HEK293 (cell line): Measurements from ENCODE around the gene MRPS18A.

Experiments
- CTCF ChIA-PET: fragments of 350-600 bp; formaldehyde crosslinking; extraction: SDS; loops from one replicate; lab custom pipeline; 2021; ENCODE audit warnings: antibody characterized with exemption; lab: Yijun Ruan, JAX
- POLR2A ChIA-PET: fragments of 300-600 bp; formaldehyde crosslinking; extraction: SDS; loops from one replicate; lab custom pipeline; 2020; ENCODE audit warnings: antibody characterized with exemption, inconsistent platforms; lab: Yijun Ruan, JAX
- H3K27ac ChIP-seq: fragments of 200-500 bp; sonication (Bioruptor generic); 2 replicates; pipeline ENCODE4 v1.5.1; 2014; ENCODE audit warnings: low read depth, low read length, control low read depth, inconsistent platforms; ENCODE audit errors: extremely low read depth
- H3K36me3 ChIP-seq, 2 experiments: fragments of 200-500 bp in 1 of 2; sonication (Bioruptor generic) in 1 of 2; 1 replicate in 1 of 2; 2 replicates in 1 of 2; pipeline ENCODE4 v1.5.1; 2014 to 2017; ENCODE audit warnings: inconsistent platforms in 2 of 2, low read length in 2 of 2; ENCODE audit not compliant: control insufficient read depth in 2 of 2, insufficient read depth in 1 of 2
- H3K4me1 ChIP-seq: fragments of 200-500 bp; sonication (Bioruptor generic); 2 replicates; pipeline ENCODE4 v1.5.1; 2014; ENCODE audit warnings: mild to moderate bottlenecking, low read length, inconsistent platforms; ENCODE audit not compliant: control insufficient read depth, insufficient read depth
- H3K4me3 ChIP-seq: 2 replicates; pipeline ENCODE4 v1.5.1; 2011; ENCODE audit warnings: low read depth, mild to moderate bottlenecking, control low read depth, low read length, moderate library complexity
- H3K9me3 ChIP-seq: fragments of 200-500 bp; sonication (Bioruptor generic); 2 replicates; pipeline ENCODE4 v1.5.1; 2014; ENCODE audit warnings: low read depth, low read length, inconsistent platforms; ENCODE audit not compliant: control insufficient read depth, insufficient read depth
- BCL11A ChIP-seq: fragments of 450-650 bp; formaldehyde crosslinking; IDR thresholded peaks from 2 replicates; pipeline ENCODE4 v1.5.1; 2016; ENCODE audit warnings: low read depth, missing biosample characterization, missing genetic modification characterization
- HOXC10 ChIP-seq: sonication (generic); formaldehyde crosslinking; IDR thresholded peaks from 2 replicates; pipeline ENCODE4 v1.8.1; 2023; ENCODE audit warnings: mild to moderate bottlenecking, missing genetic modification reagents
- KLF8 ChIP-seq: fragments of 450-650 bp; formaldehyde crosslinking; IDR thresholded peaks from 2 replicates; pipeline ENCODE4 v1.5.1; 2016; ENCODE audit warnings: missing biosample characterization, missing genetic modification characterization
- SP2 ChIP-seq: fragments of 450-650 bp; formaldehyde crosslinking; IDR thresholded peaks from 2 replicates; pipeline ENCODE4 v1.5.1; 2016; ENCODE audit warnings: missing biosample characterization, missing genetic modification characterization
- TCF7L2 ChIP-seq: IDR thresholded peaks from 2 replicates; pipeline ENCODE4 v1.6.1; 2011; ENCODE audit warnings: low read depth, mild to moderate bottlenecking, inconsistent platforms, low read length, moderate library complexity, borderline replicate concordance
- YY1 ChIP-seq: fragments of 450-650 bp; formaldehyde crosslinking; IDR thresholded peaks from 2 replicates; pipeline ENCODE4 v1.5.1; 2018; ENCODE audit warnings: missing biosample characterization, missing genetic modification characterization
- ZBTB17 ChIP-seq: fragments of 450-650 bp; formaldehyde crosslinking; IDR thresholded peaks from 2 replicates; pipeline ENCODE4 v1.5.1; 2016; ENCODE audit warnings: missing biosample characterization, missing genetic modification characterization
- ZBTB20 ChIP-seq: fragments of 450-650 bp; formaldehyde crosslinking; IDR thresholded peaks from 2 replicates; pipeline ENCODE4 v1.5.1; 2016; ENCODE audit warnings: missing biosample characterization, missing genetic modification characterization
- ZNF146 ChIP-seq: fragments of 450-650 bp; formaldehyde crosslinking; IDR thresholded peaks from 2 replicates; pipeline ENCODE4 v1.5.1; 2016; ENCODE audit warnings: missing biosample characterization, missing genetic modification characterization
- ZNF175 ChIP-seq: fragments of 450-650 bp; formaldehyde crosslinking; IDR thresholded peaks from 2 replicates; pipeline ENCODE4 v1.5.1; 2016; ENCODE audit warnings: missing biosample characterization, missing genetic modification characterization
- ZNF24 ChIP-seq: fragments of 450-650 bp; formaldehyde crosslinking; IDR thresholded peaks from 2 replicates; pipeline ENCODE4 v1.5.1; 2016; ENCODE audit warnings: missing biosample characterization, missing genetic modification characterization
- ZNF335 ChIP-seq: fragments of 450-650 bp; formaldehyde crosslinking; conservative IDR thresholded peaks from 2 replicates; pipeline ENCODE4 v1.5.1; 2016; ENCODE audit warnings: missing biosample characterization, missing genetic modification characterization
- ZNF426 ChIP-seq: fragments of 450-650 bp; formaldehyde crosslinking; IDR thresholded peaks from 2 replicates; pipeline ENCODE4 v1.5.1; 2017; ENCODE audit warnings: missing biosample characterization, missing genetic modification characterization, mild to moderate bottlenecking, inconsistent platforms, moderate library complexity
- ZNF521 ChIP-seq: fragments of 450-650 bp; formaldehyde crosslinking; IDR thresholded peaks from 2 replicates; pipeline ENCODE4 v1.5.1; 2017; ENCODE audit warnings: missing biosample characterization, mild to moderate bottlenecking, missing genetic modification characterization
- ZNF701 ChIP-seq: fragments of 450-650 bp; formaldehyde crosslinking; IDR thresholded peaks from 2 replicates; pipeline ENCODE4 v1.5.1; 2016; ENCODE audit warnings: missing biosample characterization, missing genetic modification characterization
- ZNF707 ChIP-seq: fragments of 450-650 bp; formaldehyde crosslinking; IDR thresholded peaks from 2 replicates; pipeline ENCODE4 v1.5.1; 2016; ENCODE audit warnings: missing biosample characterization, missing genetic modification characterization
- TF ChIP-seq, protein P1 (sequence below): fragments of 450-650 bp; formaldehyde crosslinking; IDR thresholded peaks from 2 replicates; pipeline ENCODE4 v1.5.1; 2016; ENCODE audit warnings: missing biosample characterization, missing genetic modification characterization, borderline replicate concordance
- TF ChIP-seq, protein P2 (sequence below): fragments of 450-650 bp; formaldehyde crosslinking; IDR thresholded peaks from 2 replicates; pipeline ENCODE4 v1.5.1; 2016; ENCODE audit warnings: missing biosample characterization, missing genetic modification characterization, low read depth
- TF ChIP-seq, protein P3 (sequence below): fragments of 450-650 bp; formaldehyde crosslinking; IDR thresholded peaks from 2 replicates; pipeline ENCODE4 v1.5.1; 2017; ENCODE audit warnings: missing biosample characterization, missing genetic modification characterization
- TF ChIP-seq, protein P4 (sequence below): fragments of 450-650 bp; IDR thresholded peaks from 2 replicates; pipeline ENCODE4 v1.5.1; 2018; ENCODE audit warnings: missing biosample characterization, mild to moderate bottlenecking, missing genetic modification characterization

The MRPS18A gene

DNA sequence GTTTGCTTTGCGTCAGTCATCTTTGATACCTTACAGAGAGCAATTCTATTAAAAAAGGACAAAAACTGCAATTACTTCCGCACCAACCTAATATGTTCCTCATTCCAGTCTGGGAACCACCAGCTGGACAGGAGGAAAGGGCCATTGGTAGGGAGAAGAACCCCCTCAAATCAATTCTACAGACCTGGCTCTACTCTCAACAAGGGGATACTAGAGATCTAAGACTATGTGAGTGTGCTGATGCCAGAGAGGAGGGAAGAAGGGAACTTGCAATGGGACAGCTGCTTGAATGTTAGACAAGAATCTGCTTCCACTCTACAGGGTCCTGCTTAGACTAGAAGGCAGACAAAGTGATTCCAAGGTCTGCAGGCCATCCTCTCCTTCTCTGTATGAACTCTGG is 13.3 kb downstream of the MRPS18A start:
- H3K4me1 ChIP-seq, result no peaks in the 10 kb centered on the region; the same call in 1 of the 2 replicates

DNA sequence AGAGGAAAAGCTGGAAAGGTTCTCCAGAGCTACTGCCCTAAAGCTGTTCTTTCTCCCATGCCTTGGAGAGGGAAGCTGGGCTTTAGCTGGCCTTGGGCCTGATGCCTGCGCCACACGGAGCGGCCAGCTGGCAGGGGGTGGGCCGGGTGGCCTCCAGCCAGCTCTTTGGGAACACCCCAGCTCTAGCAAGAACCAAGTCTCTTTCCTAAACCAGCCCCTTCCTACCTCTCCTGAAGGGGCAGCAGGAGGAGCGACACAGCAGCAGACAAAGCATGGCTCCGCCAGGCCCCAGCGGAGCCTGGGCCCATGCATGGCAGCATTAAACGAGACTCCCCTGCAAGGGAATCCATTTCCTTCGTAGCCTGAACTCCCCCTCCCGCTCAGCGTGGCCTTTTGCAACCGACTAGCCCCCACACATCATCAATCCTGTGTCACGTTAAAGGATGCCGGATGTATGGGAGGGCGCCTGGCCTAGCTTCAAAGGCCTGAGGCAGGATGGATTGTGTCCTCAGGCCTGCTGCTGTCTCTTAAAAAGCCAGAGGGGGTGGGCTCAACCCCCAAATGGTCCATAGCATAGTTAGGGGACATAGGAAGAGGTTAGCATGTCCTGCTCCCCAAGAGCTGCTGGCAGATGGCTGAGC is 14.0 kb downstream of the MRPS18A start:
- Histone ChIP-seq H3K4me1 (no peaks in the 10 kb centered on the region; the same call in 1 of the 2 replicates), H3K36me3 (peaks cover 10 to 82% of the 10 kb centered on the region in 2 experiments), H3K27ac (no peak overlapping the region), H3K4me3 (no peak overlapping the region), H3K9me3 (no peaks in the 10 kb centered on the region)
- POLR2A ChIA-PET, result interaction anchor here (0.7 to 1.1 kb wide), 3 partner anchors 14 to 536 kb away, joined by 3 to 7 read pairs (median 4); no protein-coding TSS in a partner anchor
- TF ChIP-seq ZNF335 (tag by site-specific recombination) (no peak), YY1 (no peak), ZNF24 (tag by site-specific recombination) (no peak), ZBTB20 (tag by site-specific recombination) (no peak), ZNF146 (tag by site-specific recombination) (no peak), BCL11A (tag by site-specific recombination) (no peak), HOXC10 (no peak), ZNF701 (tag by site-specific recombination) (no peak), SP2 (tag by site-specific recombination) (no peak), ZNF175 (no peak), ZNF707 (tag by site-specific recombination) (no peak), ZBTB17 (no peak), KLF8 (tag by site-specific recombination) (no peak), ZNF426 (tag by site-specific recombination) (no peak)
- TF ChIP-seq, protein P1, sequence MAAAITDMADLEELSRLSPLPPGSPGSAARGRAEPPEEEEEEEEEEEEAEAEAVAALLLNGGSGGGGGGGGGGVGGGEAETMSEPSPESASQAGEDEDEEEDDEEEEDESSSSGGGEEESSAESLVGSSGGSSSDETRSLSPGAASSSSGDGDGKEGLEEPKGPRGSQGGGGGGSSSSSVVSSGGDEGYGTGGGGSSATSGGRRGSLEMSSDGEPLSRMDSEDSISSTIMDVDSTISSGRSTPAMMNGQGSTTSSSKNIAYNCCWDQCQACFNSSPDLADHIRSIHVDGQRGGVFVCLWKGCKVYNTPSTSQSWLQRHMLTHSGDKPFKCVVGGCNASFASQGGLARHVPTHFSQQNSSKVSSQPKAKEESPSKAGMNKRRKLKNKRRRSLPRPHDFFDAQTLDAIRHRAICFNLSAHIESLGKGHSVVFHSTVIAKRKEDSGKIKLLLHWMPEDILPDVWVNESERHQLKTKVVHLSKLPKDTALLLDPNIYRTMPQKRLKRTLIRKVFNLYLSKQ (tag by site-specific recombination), result no peak
- TF ChIP-seq, protein P2, sequence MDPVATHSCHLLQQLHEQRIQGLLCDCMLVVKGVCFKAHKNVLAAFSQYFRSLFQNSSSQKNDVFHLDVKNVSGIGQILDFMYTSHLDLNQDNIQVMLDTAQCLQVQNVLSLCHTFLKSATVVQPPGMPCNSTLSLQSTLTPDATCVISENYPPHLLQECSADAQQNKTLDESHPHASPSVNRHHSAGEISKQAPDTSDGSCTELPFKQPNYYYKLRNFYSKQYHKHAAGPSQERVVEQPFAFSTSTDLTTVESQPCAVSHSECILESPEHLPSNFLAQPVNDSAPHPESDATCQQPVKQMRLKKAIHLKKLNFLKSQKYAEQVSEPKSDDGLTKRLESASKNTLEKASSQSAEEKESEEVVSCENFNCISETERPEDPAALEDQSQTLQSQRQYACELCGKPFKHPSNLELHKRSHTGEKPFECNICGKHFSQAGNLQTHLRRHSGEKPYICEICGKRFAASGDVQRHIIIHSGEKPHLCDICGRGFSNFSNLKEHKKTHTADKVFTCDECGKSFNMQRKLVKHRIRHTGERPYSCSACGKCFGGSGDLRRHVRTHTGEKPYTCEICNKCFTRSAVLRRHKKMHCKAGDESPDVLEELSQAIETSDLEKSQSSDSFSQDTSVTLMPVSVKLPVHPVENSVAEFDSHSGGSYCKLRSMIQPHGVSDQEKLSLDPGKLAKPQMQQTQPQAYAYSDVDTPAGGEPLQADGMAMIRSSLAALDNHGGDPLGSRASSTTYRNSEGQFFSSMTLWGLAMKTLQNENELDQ (tag by site-specific recombination), result no peak
- TF ChIP-seq, protein P3, sequence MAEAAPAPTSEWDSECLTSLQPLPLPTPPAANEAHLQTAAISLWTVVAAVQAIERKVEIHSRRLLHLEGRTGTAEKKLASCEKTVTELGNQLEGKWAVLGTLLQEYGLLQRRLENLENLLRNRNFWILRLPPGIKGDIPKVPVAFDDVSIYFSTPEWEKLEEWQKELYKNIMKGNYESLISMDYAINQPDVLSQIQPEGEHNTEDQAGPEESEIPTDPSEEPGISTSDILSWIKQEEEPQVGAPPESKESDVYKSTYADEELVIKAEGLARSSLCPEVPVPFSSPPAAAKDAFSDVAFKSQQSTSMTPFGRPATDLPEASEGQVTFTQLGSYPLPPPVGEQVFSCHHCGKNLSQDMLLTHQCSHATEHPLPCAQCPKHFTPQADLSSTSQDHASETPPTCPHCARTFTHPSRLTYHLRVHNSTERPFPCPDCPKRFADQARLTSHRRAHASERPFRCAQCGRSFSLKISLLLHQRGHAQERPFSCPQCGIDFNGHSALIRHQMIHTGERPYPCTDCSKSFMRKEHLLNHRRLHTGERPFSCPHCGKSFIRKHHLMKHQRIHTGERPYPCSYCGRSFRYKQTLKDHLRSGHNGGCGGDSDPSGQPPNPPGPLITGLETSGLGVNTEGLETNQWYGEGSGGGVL (tag by site-specific recombination), result no peak
- TF ChIP-seq, protein P4, sequence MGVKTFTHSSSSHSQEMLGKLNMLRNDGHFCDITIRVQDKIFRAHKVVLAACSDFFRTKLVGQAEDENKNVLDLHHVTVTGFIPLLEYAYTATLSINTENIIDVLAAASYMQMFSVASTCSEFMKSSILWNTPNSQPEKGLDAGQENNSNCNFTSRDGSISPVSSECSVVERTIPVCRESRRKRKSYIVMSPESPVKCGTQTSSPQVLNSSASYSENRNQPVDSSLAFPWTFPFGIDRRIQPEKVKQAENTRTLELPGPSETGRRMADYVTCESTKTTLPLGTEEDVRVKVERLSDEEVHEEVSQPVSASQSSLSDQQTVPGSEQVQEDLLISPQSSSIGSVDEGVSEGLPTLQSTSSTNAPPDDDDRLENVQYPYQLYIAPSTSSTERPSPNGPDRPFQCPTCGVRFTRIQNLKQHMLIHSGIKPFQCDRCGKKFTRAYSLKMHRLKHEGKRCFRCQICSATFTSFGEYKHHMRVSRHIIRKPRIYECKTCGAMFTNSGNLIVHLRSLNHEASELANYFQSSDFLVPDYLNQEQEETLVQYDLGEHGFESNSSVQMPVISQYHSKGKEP (tag by site-specific recombination), result no peak
- CTCF ChIA-PET, result interaction anchor here (0.6 to 1.2 kb wide), 3 partner anchors 51 to 96 kb away, joined by 3 to 7 read pairs (median 3); partner anchors contain the start of gene VEGFA

More for the DNA sequence above, 13.3 kb downstream of the MRPS18A start:
- POLR2A ChIA-PET, result interaction anchor here (1.0 to 1.3 kb wide), 2 partner anchors 29 to 96 kb away, joined by 3 to 4 read pairs; partner anchors contain the start of gene VEGFA
- CTCF ChIA-PET, result interaction anchor here (1.2 kb wide), 1 partner anchor 96 kb away, joined by 7 read pairs; the partner anchor contains the start of gene VEGFA
- Histone ChIP-seq H3K27ac (no peak overlapping the region), H3K4me3 (no peak overlapping the region), H3K36me3 (peaks cover 10 to 89% of the 10 kb centered on the region in 2 experiments), H3K9me3 (no peaks in the 10 kb centered on the region)
- TF ChIP-seq ZNF521 (tag by site-specific recombination) (no peak), TCF7L2 (no peak)
